GM19025 (cell line): ENCODE measurements around the gene NRXN2.

Experiments used
- ATAC-seq: cut with Tn5 transposase; IDR thresholded peaks from one replicate; pipeline ENCODE4 v1.9.1; 2021; ENCODE audit warnings: mild to moderate bottlenecking, low read depth, moderate library complexity; ENCODE audit not compliant: unreplicated experiment

Gene NRXN2

DNA sequence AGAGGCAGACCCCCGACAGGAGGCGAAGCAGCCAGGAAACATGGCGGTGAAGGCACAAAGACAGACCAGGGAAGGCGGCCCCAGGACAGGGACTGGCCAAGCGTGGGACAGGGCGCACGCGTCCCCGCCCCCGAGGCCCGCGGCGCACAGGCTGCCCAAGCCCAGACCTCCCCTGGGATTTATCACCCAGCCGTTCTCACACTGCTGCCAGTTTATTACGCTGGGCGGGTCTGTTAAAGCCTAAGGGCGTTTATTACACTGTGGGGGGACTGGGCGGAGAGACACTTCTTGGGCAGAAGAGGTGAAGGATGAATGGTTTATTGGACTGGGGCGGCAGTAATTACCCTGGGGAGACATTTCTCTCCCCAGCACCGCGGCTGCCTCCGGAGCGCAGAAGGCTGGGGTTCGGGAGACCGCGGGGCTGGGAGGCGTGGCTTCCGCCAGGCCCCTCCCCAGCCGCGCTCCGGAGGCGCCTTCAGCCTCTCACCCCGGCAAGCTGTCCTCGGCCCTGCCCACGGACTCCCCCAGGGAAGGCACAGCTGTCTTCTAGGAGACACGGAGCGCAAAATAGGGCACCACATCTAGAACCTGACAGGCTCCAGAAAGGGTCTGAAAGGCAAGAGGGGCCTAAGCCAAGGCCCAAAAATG lies 84.9 kb downstream of the NRXN2 start:
- ATAC-seq, result no peak

DNA sequence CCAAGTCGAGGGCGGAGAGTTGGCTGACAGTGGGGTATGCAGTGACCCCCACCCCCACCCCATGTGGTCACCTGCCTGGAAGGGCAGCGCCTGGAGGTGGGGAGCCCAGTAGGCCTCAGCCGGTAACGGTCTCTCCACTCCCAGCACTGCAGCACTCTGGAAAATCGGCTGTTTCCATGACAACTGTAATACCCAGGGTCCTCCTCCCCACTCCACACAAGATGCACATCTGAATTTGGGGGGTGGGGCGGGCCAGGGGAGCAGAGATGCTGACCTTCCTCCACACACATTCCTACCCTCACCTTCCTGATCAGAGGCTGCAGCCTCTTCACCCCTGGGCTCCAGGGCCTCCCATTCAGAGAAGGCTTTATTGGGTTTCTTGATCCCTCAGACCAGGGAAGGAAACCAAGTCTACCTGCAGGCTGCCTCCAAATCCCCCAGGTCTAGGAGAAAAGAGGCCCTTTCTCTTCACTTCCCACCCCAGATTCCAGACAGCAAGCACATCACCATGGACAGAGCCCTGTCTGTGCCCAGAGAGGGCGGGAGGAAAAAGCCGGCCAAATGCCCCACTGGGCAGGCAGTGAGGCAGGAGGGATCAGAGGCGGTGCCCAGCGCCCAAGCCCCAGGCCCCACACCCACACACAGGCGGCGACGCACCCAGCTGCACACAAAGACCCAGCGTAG lies 85.5 kb downstream of the NRXN2 start:
- ATAC-seq, result no peak

GRCh38 chr11:64633555-64634159 lies 89.3 kb downstream of the NRXN2 start:
- no peak for ATAC-seq

DNA sequence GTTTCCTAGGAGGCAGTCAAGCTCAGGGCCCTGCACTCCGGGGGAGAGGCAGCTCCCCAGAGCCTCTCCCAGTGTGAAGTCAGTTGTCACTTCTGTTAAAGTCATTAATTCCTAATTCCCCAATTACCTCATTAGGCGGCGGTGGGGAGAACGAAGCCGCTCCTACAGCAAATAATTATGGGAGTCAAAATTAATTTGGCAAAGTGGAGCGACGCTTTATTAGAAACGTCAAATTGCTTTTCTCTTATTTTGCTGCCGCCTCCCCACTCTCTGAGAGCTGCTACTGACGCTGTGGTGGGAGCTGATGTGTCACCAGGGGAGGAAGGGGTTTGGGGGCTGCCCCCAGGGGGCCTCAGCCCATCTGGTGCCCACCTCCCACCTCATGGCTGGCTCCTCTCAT lies 90.3 kb downstream of the NRXN2 start:
- no peak for ATAC-seq

DNA sequence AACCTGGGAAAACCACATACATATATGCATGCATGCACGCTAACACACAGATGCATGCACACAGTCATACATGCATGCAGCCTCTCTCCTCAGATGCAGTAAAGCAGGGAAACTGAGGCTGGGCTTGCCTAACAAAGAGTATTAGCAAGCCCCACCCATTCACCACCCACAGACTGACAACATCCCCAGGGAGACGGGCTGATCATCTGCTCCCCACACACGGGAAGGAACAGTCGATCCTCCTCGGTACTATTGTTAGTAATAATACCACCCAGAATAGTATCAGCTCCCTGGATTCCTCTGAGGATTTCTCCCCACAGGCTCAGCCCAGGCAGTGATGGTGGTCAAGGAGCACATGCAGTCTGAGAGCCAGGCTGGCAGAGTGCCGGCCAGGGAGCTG lies 90.8 kb downstream of the NRXN2 start:
- no peak for ATAC-seq

DNA sequence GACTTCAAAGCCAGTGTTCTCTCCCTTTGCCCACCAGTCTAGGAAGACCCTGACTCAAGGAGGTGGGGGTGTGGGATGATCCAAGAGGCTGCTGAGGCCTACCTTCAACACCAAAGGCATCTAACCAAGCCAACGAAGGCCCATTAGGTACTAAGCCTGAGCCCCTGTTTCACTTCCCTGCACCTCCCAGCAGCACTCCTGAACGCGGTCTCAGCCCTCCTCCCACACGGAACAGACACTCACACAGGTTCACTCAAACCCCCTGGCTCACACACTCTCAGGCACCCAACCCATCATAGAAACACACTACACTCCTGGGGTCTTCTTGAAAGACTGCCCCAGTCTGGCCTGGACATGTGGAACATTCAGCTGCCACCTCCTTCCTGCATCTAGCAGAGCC lies 91.3 kb downstream of the NRXN2 start:
- no peak for ATAC-seq

DNA sequence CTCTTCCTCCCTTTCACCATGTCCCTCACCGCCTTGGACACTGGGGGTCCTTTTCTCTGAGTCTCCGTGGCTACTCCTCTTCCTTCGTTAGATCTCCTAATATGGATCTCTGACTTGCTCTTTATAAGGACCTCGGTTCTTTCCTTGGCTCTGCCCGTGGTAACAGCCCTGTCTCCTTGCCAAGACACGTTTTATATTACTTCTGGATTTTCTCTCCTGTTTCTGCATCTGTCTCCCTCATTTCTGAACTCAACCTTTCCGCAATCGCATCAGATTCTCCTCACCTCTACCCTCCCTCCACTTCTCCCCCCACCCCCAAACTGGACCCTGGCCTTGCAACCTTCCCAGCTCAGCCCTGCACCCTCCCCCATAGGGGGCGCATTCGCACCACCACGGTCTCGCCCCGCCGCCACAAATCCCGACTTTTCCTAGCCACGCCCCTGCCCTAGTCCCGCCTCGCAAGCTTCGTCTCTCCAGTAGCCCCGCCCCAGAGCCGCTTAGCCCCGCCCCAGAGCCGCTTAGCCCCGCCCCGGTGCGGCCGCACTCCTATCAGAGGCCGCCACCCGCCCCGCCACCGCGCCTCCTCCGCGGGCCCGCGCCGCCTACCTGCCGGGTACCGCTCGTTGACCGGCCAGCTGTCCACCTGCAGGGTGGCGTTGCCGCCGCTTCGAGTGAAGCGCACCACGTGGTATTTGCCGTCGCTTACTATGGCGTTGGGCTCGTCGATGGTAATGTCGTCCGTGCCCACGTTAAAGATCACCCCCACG lies 93.0 kb downstream of the NRXN2 start:
- ATAC-seq, result no peak

GRCh38 chr11:64629103-64629502 lies 93.9 kb downstream of the NRXN2 start:
- ATAC-seq, result no peak

DNA sequence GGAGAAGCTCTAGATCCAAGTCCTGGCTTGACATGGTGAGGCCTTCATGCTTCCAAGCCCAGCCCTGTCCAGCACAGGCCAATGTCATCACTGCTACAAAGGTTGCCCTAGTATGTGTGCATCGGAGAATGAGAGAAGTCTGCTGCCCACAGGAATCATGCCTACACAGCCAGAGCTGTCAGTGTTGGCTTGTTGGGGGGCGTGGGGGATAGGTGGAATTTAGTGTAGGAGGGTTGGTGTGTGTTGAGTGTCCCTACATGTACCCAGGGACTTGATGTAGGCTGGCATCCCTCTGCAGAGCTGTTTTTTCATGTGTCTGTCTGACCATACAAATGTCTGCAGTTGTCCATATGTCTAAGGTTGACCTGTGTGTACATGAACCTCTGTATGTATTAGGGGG lies 94.4 kb downstream of the NRXN2 start:
- no peak for ATAC-seq

- ATAC-seq, result no peak
These were observed 95.6 kb downstream of the NRXN2 start for GRCh38 chr11:64627371-64627770.

GRCh38 chr11:64626637-64627036 lies 96.4 kb downstream of the NRXN2 start:
- no peak for ATAC-seq

DNA sequence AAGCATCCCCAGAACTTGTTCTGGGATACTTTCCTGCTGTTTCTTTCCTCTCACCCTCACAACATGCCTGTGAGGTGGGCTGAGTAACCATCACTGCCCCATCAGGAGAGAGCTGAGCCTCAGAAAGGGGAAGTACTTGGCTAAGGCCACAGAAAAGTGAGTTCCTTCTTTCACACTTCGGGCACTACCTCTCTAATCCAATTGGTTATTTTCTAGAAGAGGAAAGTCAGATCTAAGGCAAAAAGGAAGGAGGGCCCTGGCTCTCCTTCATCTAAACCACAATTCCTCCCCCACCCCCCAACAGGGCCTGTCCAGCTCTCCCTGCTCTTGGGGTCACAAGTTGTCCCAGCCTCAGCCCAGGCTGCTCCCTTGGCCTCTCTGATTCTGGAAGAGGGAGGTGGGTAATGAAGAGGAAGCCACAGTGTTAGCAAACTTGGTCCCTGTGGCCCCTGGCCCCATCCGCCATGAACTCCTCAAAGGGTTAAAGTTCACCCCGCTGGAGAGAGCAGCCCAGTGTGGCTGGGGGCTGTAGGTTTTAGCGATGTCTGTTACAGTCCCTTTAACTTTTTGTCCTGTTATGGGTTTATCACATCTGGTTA lies 98.0 kb downstream of the NRXN2 start:
- no peak for ATAC-seq

DNA sequence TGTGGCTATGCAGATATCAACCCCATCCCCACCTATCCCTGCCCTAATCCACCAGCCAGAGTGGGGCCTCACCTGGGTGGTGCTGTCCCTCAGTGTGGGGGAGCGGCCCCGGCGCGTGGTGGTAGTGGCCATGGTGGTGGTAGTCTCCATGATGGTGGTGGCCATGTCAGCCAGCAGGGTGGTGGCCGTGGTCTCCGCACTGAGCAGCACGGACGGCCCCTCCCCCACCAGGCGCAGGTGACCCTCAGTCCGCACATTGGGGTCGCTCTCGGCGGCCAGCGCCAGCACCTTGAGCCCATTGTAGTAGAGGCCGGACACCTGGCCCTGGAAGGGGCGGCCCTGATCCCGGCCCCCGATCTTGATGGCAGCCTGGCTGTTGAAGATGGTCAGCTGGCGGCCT lies 100.3 kb downstream of the NRXN2 start:
- ATAC-seq, result no peak

GRCh38 chr11:64621283-64622019 lies 101.5 kb downstream of the NRXN2 start:
- ATAC-seq, result no peak

GRCh38 chr11:64620381-64620971 lies 102.5 kb downstream of the NRXN2 start:
- no peak for ATAC-seq

- ATAC-seq, result no peak
These were observed 103.1 kb downstream of the NRXN2 start for GRCh38 chr11:64619811-64620380.

DNA sequence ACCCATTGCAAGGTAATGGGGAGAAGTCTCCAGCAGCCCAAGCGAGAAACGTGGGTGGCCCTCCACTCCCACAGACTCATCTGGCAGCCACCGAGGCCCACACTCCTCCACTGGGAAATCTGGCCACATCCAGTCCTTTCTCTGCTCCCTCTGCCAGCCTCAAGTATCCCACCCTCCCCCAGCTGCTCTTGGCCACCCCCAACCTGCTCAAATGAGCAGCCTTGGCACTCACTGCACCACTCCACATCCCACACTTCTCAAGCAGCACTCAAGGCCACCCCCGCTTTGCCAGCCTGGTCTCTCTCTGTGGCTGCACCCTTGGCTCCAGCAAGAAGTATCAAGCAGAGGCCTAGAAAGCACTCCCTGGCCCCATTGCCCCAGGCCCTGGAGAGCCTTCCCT lies 103.8 kb downstream of the NRXN2 start:
- ATAC-seq, result no peak

- ATAC-seq, result no peak
These were observed 106.2 kb downstream of the NRXN2 start for GRCh38 chr11:64616817-64617216.

DNA sequence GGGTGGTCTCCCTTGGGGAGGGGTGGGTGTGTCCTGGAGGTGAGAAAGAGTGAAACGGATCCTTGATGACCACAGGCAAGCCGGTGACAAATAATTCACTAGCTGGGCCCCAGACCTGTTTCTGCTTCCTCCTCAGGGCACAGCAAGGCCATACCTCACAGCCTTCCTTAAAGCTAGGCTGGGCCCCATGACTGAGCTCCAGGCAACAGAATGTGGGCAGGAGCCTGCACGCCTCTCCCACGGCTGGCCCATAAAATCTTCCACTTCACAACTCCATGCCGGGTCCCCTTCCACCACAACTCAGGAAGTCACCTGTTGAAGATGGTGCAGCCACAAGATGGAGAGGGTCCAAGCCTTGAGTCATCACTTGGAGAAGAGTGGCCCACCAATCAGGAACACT lies 108.1 kb downstream of the NRXN2 start:
- no peak for ATAC-seq

DNA sequence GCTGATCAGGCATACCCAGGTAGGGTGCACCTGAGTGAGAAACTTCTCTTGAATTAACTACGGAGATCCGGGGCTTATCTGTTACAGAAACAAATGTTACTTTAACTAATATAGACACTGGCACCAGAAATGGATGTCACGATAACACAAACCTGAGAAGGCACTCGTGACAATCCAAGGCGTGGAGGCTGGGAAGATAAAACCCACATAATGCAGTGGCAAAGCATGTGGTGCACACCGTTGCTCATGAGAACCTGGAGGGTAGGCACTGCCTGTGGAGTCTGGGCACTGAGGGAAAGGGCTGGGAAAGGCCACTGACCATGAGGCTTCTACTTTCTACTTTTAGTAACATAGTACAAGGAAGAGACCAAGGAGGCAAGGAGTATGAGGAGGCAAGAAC lies 109.3 kb downstream of the NRXN2 start:
- ATAC-seq, result no peak
